HG03521 (cell line): Measurements from ENCODE around the gene NR1H4.
"Not testable (repeated sequence)": the region's sequence is repeated elsewhere in the genome, so short reads cannot be mapped to it uniquely, and the experiment has no call there.

Experiments used
- ATAC-seq: cut with Tn5 transposase; IDR thresholded peaks from one replicate; pipeline ENCODE4 v1.9.1; 2021; ENCODE audit warnings: mild to moderate bottlenecking, moderate library complexity; ENCODE audit not compliant: unreplicated experiment

NR1H4 gene

GRCh38 chr12:100504804-100505203 is 31.1 kb downstream of the NR1H4 start:
- no peak for ATAC-seq

GRCh38 chr12:100508751-100509150 is 35.1 kb downstream of the NR1H4 start:
- no peak for ATAC-seq

DNA sequence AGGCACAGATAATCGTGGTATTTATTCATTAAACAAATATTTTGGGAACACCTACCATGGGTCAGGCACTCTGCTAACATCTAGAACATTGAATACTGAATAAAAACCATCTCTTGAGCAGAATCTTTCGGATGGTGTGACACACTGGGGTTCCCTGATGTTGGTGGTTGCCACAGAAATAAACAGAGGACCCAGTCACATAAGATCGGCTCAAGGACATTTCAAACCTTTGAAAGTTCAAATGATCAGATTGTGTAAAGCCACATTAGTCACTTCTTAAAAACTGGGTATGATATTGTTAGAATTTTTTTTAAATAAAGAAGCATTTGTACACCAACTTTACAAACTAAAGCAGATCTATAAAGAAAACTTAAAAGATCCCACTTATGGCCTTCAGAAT is 39.0 kb downstream of the NR1H4 start:
- ATAC-seq: no peak

- ATAC-seq: no peak
These were observed 42.3 kb downstream of the NR1H4 start for GRCh38 chr12:100515968-100516367.

DNA sequence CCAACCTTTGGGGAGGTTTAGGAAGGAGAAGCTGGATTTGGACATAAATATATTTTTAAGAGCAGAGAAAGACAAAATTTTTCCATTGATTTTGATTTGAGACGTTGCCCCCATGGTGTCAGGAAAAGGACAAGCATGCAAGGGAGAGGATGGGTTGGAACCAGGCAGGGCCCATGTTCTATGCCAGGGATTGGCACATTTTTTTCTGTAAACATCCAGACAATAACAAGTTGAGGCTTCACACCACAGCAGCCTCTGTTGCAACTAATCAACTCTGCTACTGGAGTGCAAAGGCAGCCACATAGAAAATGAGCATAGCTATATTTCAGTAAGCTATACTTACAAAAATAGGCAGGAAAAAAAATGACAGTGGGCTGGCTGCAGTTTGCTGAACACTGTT is 44.7 kb downstream of the NR1H4 start:
- no peak for ATAC-seq

GRCh38 chr12:100520048-100520769 is 46.5 kb downstream of the NR1H4 start:
- ATAC-seq: no peak

DNA sequence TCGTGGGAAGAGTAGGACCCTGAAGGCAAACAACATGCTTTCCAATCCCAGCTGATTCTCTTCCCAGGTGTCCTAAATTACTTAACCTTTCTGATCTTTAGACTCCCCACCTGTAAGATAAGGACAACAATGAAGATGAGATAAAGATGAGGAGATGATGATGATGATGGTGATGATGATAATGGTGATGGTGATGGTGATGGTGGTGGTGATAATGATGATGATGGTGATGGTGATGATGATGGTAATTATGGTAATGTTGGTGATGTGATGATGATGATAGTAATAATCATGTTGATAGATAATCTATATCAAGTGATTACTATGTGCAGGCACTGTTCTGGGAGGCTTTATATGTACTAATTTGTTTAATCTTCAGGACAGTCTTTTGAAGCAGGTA is 48.3 kb downstream of the NR1H4 start:
- no peak for ATAC-seq

DNA sequence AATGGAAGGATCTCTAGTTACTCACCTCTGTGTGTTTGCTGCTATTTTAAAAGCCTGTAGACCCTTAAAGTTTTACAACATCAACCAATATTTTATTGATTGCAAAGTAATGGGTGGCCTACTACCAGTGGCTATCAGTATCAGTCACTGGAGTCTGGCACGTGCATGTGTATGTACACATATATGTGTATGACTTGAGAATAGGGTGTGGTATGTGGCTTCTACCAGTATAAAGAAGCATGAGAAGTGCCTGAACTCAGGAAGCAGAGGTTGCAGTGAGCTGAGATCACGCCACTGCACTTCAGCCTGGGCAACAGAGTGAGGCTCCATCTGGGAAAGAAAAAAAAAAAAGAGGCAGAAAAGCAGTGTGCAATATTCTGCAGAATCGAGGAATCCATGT is 54.4 kb downstream of the NR1H4 start:
- ATAC-seq: no peak

DNA sequence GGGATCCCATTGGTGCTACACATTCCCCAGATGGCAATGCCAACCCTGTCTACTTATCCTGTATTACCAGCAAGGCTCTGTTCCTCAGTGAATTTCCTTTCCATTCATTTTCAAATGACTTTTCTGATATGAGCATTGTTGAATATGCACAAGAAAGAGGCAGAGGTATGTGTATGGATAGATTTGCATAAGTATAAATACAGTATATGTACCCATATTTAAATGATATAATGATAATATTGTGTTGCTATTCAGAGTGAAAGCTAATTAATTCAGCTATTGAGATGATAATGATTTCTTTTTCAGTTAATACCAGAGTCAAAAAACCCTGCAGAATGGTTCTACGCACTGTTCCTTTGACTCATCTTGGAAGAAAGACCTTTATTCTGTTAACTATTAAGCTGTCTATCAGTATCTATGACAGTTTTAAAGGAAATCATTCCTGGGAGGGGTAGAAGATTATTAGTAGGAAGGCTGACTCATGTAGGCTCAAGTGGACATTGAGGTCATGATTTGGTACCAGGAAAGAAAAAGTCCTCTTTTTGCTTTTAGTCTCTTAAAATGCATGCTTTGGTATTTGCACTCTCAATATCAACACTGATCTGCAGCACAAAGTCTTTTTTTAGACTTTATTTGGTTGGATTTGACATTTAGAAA is 54.9 kb downstream of the NR1H4 start:
- ATAC-seq: no peak

- ATAC-seq: no peak
These were observed 56.2 kb downstream of the NR1H4 start for GRCh38 chr12:100529756-100530350.

- no peak for ATAC-seq
These were observed 59.7 kb downstream of the NR1H4 start for GRCh38 chr12:100533376-100533775.

DNA sequence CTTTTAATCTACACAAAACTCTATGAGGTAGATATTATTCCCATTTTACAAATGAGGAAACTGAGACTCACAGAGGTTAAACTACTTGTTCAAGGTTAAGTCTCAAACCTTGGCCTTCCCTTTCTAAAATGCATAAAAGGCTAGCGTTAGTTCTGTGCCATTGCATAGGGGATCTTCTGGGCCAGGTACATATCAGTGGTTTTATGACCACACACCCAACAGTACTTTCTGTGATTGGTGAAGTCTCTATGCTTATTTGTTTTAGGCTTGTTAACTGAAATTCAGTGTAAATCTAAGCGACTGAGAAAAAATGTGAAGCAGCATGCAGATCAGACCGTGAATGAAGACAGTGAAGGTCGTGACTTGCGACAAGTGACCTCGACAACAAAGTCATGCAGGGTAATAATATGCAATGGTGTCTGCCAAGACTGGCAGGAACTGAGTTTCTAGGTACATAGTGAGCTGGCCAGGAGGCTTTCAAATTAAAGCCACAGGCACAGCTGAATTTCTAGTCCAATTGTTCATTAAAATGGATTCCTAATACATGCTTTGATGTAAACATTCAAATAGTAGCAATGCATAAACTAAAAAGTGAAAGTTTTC is 61.1 kb downstream of the NR1H4 start:
- no peak for ATAC-seq

GRCh38 chr12:100539202-100539601 is 65.5 kb downstream of the NR1H4 start:
- no peak for ATAC-seq

DNA sequence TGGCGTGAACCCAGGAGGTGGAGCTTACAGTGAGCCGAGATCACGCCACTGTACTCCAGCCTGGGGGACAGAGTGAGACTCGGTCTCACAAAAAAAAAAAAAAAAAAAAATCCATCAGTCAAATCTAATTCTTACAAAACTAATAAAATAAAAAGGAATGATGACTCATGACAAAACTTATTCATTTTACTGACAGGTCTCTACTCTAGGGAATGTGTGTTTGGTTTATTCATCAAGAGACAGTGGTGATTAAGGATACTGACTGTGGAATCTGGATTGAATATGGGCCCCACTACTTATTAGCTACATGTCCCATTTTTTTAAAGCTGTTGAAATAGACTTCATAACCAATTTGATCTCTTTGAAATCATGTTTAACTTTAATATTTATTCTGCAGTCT is 70.5 kb downstream of the NR1H4 start:
- no peak for ATAC-seq

GRCh38 chr12:100545092-100545491 is 71.4 kb downstream of the NR1H4 start:
- ATAC-seq: no peak

- ATAC-seq: no peak
These were observed 80.3 kb downstream of the NR1H4 start for GRCh38 chr12:100553936-100554335.

GRCh38 chr12:100554608-100555077 is 81.0 kb downstream of the NR1H4 start:
- ATAC-seq: no peak

DNA sequence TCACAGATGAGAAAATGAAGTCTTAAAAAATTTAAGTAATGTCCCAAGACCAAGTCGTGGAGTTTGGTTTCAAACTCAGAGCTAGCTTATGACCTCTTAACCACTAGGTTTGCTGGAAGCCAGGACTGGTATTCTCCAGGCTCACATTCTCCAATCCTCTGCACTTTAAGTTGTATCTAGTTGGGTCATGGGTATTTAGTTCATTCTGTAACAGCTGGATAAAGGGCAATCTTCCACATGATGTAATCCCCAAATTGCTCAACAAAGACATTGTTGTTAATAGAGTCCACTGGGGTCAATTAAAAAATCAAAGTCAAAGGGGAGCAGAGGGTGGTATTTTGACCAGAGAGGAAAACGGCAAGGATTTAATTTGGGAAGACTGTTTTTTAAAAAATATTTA is 82.1 kb downstream of the NR1H4 start:
- ATAC-seq: no peak

DNA sequence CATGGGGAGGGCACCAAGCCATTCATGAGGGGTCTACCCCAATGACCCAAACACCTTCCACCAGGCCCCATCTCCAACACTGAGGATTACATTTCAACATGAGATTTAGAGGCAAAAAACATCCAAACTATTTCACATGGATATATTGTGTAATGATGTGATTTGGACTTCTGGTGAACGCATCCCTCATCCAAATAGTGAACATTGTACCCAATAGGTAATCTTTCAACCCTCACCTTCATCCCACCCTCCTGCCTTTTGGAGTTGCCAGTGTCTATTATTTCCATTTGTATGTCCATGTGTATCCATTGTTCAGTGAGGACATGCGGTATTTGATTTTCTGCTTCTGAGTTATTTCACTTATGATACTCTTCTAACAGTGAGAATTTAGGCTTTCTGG is 83.7 kb downstream of the NR1H4 start:
- ATAC-seq: no peak

DNA sequence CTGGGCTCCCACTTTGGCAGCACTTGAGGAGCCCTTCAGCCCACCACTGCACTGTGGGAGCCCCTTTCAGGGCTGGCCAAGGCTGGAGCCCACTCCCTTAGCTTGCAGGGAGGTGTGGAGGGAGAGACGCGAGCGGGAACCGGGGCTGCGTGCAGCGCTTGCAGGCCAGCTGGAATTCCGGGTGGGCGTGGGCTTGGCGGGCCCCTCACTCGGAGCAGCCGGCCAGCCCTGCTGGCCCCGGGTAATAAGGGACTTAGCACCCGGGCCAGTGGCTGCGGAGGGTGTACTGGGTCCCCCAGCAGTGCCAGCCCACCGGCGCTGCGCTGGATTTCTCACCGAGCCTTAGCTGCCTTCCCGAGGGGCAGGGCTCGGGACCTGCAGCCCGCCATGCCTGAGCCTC is 85.6 kb downstream of the NR1H4 start:
- ATAC-seq: not testable (repeated sequence)

DNA sequence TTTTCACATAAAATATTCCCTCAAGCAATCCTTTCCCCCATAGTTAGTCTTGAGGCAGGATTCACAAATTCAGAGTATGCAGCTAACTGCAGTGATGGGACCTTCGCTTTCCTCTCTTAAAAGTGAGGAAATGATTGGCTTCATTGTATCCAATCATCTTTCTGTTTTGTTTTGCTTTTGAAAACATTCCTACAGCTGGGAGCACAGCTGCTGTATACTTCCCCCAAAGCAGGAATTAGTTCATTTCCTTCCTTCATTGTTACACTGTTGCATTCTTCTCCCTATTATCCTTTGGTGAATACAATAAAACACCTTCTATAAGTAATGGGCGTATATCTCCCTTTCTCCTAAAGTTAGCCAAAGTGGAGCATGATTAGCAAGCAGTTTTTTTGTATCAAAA is 90.4 kb downstream of the NR1H4 start:
- no peak for ATAC-seq
